ENCODE results near the gene GFOD2. TPM values are rescaled to one million over a fixed set of nuclear protein-coding genes. Genes with fewer than 3 reads are reported as not detected.
"Not testable (repeated sequence)": the region's sequence is repeated elsewhere in the genome, so short reads cannot be mapped to it uniquely, and the experiment has no call there.

The GFOD2 gene
- total RNA-seq, 2 donors from 2014 or later, result 15.8 to 18.1 TPM

DNA sequence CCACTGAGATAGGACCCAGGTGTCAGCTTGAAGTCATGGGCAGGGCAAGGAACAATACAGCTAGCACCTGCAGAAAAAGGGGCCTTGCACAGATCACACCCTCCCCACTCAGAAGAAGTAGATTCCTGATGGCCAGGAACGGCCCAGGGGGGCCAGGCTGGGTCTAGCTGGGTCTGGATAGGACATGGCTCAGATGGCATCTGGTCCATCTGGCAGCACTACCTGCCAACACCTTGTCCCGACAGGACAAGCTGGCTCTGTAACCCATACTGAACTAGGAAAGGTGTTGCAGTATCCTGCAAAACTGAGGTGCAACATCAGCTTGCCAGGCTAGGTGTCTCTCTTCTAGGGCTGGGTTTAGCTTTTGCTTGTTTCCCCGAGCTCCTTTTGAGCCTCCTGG, 38.9 kb upstream of the GFOD2 start:
- intact Hi-C loops (cut with DNase I), result no loop called here
- no peak for DNase-seq
- no peaks in the 10 kb centered on the region for H3K9me3 ChIP-seq
- no peaks in the 10 kb centered on the region for H3K27me3 ChIP-seq
- 90% methylated on average over 3 of the region's 3 CpGs; no CpG with 5 or more reads in 1 of the 2 donors for WGBS, 2 donors
- no peak for ATAC-seq
- TF ChIP-seq, protein P1, sequence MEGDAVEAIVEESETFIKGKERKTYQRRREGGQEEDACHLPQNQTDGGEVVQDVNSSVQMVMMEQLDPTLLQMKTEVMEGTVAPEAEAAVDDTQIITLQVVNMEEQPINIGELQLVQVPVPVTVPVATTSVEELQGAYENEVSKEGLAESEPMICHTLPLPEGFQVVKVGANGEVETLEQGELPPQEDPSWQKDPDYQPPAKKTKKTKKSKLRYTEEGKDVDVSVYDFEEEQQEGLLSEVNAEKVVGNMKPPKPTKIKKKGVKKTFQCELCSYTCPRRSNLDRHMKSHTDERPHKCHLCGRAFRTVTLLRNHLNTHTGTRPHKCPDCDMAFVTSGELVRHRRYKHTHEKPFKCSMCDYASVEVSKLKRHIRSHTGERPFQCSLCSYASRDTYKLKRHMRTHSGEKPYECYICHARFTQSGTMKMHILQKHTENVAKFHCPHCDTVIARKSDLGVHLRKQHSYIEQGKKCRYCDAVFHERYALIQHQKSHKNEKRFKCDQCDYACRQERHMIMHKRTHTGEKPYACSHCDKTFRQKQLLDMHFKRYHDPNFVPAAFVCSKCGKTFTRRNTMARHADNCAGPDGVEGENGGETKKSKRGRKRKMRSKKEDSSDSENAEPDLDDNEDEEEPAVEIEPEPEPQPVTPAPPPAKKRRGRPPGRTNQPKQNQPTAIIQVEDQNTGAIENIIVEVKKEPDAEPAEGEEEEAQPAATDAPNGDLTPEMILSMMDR (IDR thresholded peaks at IDR 0.05), result no peak
- no peak for TF ChIP-seq POLR2A (IDR thresholded peaks at IDR 0.05)
- no peak overlapping the region for H3K4me3 ChIP-seq
- no peaks in the 10 kb centered on the region for H3K4me1 ChIP-seq
- H3K36me3 ChIP-seq (replicated peaks in 1 of 2; ENCODE audit: insufficient read depth in 1 of 2, low read depth in 2 of 2), result no peaks in the 10 kb centered on the region
- H3K27ac ChIP-seq, result no peak overlapping the region

DNA sequence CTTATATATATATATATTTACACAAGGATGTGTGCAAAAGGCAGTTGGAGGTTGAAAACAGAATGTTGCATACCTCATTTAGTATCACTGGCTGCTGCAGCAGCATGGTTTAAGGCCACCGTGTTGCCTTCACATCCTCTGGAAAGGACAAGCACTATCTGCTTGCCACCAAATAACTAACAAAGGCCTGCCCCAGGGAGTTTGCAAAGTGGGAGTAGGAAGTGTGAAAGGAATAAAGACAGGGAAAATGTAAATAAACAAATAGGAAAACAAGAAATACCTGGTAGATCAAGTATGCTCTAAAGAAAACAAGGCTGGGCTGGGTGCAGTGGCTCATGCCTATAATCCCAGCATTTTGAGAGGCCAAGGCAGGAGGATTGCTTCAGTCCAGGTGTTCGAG, 33.5 kb upstream of the GFOD2 start:
- TF ChIP-seq, protein P1 (IDR thresholded peaks at IDR 0.05), result no peak
- TF ChIP-seq POLR2A (IDR thresholded peaks at IDR 0.05), result no peak
- H3K27ac ChIP-seq, result no peak overlapping the region
- no peaks in the 10 kb centered on the region for H3K4me1 ChIP-seq
- WGBS, 2 donors, result 79 to 84% methylated on average over 2 of the region's 2 CpGs
- no peaks in the 10 kb centered on the region for H3K36me3 ChIP-seq (replicated peaks in 1 of 2; ENCODE audit: insufficient read depth in 1 of 2, low read depth in 2 of 2)
- no peak overlapping the region for H3K4me3 ChIP-seq
- intact Hi-C loops (cut with DNase I), result no loop called here
- ATAC-seq, result no peak
- DNase-seq, result no peak
- H3K9me3 ChIP-seq, result no peaks in the 10 kb centered on the region
- no peaks in the 10 kb centered on the region for H3K27me3 ChIP-seq

DNA sequence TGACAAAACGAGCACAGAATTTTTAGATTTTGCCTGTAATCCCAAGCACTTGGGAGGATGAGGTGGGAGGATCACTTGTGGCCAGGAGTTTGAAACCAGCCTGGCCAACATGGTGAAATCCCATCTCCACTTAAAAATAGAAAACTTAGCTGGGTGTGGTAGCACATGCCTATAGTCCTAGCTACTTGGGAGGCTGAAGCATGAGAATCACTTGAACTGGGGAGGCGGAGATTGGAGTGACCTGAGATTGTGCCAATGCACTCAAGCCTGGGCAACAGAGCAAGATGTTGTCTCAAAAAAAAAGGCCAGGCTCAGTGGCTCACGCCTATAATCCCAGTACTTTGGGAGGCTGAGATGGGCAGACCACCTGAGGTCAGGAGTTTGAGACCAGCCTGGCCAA, 32.2 kb upstream of the GFOD2 start:
- H3K36me3 ChIP-seq (replicated peaks in 1 of 2; ENCODE audit: insufficient read depth in 1 of 2, low read depth in 2 of 2); DNase-seq; H3K27me3 ChIP-seq; H3K27ac ChIP-seq; H3K4me1 ChIP-seq; H3K9me3 ChIP-seq; intact Hi-C loops (cut with DNase I); ATAC-seq; H3K4me3 ChIP-seq: not testable (repeated sequence)
- 97 to 99% methylated on average over 3 of the region's 3 CpGs for WGBS, 2 donors

DNA sequence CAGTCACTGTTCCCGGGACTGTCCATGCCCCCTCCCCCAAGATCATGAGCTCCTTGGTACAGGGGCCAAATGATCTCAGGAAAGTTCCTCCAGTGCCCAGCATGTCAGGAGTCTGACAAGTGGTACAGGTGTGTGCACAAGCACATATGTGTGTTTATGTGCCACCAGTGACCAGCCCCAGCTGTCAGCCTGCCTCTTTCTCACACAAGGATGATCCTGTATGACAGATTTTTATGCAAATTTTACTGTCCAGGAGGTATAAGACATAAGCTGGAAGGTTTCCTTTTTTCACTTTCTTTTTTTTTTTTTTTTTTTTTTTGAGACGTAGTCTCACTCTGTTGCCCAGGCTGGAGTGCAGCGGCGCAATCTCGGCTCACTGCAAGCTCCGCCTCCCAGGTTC, 31.4 kb upstream of the GFOD2 start:
- Histone ChIP-seq H3K9me3 (no peaks in the 10 kb centered on the region), H3K27me3 (no peaks in the 10 kb centered on the region), H3K4me3 (no peak overlapping the region), H3K4me1 (no peaks in the 10 kb centered on the region), H3K36me3 (replicated peaks in 1 of 2; ENCODE audit: insufficient read depth in 1 of 2, low read depth in 2 of 2) (no peaks in the 10 kb centered on the region), H3K27ac (no peak overlapping the region)
- ATAC-seq (no peak), DNase-seq (no peak)
- 93 to 94% methylated on average over 6 of the region's 6 CpGs for WGBS, 2 donors
- intact Hi-C loops (cut with DNase I), result no loop called here
- TF ChIP-seq POLR2A (IDR thresholded peaks at IDR 0.05), result no peak
- TF ChIP-seq, protein P1 (IDR thresholded peaks at IDR 0.05), result no peak

DNA sequence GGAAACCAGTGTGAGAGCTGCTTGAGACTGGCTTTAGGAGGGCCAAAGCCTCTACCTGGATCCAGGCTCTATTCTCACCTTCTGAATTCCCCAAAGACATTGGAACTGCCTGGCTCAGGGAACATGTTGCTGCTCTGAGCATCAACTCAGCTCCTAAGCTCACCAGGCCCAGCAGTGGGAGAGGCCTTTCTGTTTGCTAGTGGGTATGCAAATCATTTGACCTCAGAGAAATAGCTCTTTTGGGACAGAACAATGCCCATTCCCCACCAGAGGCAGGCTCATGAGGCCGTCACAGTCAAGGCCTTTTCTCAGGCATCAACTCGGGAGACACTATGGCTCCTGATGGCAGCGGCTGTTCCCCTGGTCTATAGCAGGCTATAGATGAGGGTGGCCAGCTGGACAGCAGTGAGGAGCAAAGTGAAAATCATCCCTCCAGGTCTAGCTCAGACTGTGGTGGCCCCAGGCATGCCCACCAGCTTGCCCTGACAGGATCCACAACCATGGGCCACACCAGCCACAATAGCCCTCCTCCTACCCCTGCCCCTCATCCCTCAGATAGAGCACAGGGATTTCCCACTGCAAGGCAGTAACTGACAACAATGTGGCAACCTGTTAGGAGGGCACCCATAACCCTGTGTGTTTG, 30.4 kb upstream of the GFOD2 start:
- Histone ChIP-seq H3K27ac (no peak overlapping the region), H3K4me3 (no peak overlapping the region), H3K36me3 (replicated peaks in 1 of 2; ENCODE audit: insufficient read depth in 1 of 2, low read depth in 2 of 2) (no peaks in the 10 kb centered on the region), H3K27me3 (no peaks in the 10 kb centered on the region), H3K4me1 (no peaks in the 10 kb centered on the region), H3K9me3 (no peaks in the 10 kb centered on the region)
- WGBS, 2 donors, result 93% methylated on average over 3 of the region's 3 CpGs; no CpG with 5 or more reads in 1 of the 2 donors
- no peak for ATAC-seq
- DNase-seq, result no peak
- intact Hi-C loops (cut with DNase I), result no loop called here
- TF ChIP-seq, protein P1 (IDR thresholded peaks at IDR 0.05), result no peak
- no peak for TF ChIP-seq POLR2A (IDR thresholded peaks at IDR 0.05)

All from body of pancreas (tissue), 4 donors.